ENCODE measurements around the gene E2F3. TPM values are rescaled to one million over a fixed set of nuclear protein-coding genes. Genes with fewer than 3 reads are reported as not detected.

Gene E2F3
- total and polyA plus RNA-seq, 9 donors = 0.36 to 7.3 (median 2.7) TPM

DNA sequence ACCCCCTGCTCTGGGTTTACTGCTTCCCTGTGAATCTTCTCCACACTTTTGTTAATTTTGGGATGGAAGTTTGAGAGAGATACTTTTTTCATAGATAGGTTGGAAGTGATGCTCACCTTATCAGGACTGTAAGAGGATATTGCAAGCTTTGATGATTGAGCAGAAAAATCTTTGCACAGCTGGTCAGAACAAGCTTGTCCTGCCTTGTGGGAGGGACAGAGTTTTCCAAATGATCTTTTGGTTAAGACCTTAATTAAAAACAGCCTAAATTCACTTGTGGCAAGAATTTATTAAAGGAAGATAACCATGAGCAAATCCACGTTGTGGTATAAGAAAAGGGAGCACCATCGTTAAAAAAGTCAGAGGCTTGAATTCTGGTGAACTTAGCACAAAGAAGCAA, 32.2 kb downstream of the E2F3 start:
- H3K27ac ChIP-seq = no peak overlapping the region
- no peaks in the 10 kb centered on the region for H3K36me3 ChIP-seq
- TF ChIP-seq EP300 (IDR thresholded peaks at IDR 0.05) = no peak
- TF ChIP-seq POLR2A (IDR thresholded peaks at IDR 0.05) = no peak
- TF ChIP-seq, protein P1, sequence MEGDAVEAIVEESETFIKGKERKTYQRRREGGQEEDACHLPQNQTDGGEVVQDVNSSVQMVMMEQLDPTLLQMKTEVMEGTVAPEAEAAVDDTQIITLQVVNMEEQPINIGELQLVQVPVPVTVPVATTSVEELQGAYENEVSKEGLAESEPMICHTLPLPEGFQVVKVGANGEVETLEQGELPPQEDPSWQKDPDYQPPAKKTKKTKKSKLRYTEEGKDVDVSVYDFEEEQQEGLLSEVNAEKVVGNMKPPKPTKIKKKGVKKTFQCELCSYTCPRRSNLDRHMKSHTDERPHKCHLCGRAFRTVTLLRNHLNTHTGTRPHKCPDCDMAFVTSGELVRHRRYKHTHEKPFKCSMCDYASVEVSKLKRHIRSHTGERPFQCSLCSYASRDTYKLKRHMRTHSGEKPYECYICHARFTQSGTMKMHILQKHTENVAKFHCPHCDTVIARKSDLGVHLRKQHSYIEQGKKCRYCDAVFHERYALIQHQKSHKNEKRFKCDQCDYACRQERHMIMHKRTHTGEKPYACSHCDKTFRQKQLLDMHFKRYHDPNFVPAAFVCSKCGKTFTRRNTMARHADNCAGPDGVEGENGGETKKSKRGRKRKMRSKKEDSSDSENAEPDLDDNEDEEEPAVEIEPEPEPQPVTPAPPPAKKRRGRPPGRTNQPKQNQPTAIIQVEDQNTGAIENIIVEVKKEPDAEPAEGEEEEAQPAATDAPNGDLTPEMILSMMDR (IDR thresholded peaks at IDR 0.05) = no peak
- WGBS, 3 donors = 28 to 45% (median 34%) methylated on average over 2 of the region's 2 CpGs
- H3K4me3 ChIP-seq = no peak overlapping the region
- no peaks in the 10 kb centered on the region for H3K4me1 ChIP-seq (ENCODE audit: insufficient read depth)
- H3K27me3 ChIP-seq = no peaks in the 10 kb centered on the region
- no peaks in the 10 kb centered on the region for H3K9me3 ChIP-seq
- no peak for DNase-seq
- intact Hi-C loops (cut with DNase I) = no loop called here

DNA sequence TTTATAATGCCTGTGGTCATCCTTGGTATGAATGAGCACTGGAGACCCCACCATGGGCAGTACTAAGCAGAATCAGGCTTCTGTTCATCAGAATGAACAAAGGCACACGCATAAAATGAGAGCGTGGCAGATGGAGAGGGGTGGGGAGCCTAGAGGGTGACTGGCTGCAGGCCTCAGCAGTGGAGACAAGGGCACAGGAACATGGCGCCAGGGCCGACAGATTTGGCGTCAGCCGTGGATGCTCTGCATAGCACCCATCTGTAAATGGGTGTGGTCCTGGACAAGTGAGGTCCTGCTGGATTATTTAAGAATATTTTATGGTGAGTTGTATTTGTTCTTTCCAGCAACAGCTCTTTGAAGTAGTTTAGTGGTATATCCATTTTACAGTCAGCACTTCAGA, 33.1 kb downstream of the E2F3 start:
- no peak overlapping the region for H3K27ac ChIP-seq
- H3K4me3 ChIP-seq = no peak overlapping the region
- H3K27me3 ChIP-seq = no peaks in the 10 kb centered on the region
- H3K9me3 ChIP-seq = no peaks in the 10 kb centered on the region
- intact Hi-C loops (cut with DNase I) = no loop called here
- TF ChIP-seq EP300 (IDR thresholded peaks at IDR 0.05) (no peak), POLR2A (IDR thresholded peaks at IDR 0.05) (no peak)
- TF ChIP-seq, protein P1 (IDR thresholded peaks at IDR 0.05) = no peak
- 98 to 99% (median 99%) methylated on average over 6 of the region's 6 CpGs for WGBS, 3 donors
- no peaks in the 10 kb centered on the region for H3K4me1 ChIP-seq (ENCODE audit: insufficient read depth)
- no peaks in the 10 kb centered on the region for H3K36me3 ChIP-seq
- no peak for DNase-seq

DNA sequence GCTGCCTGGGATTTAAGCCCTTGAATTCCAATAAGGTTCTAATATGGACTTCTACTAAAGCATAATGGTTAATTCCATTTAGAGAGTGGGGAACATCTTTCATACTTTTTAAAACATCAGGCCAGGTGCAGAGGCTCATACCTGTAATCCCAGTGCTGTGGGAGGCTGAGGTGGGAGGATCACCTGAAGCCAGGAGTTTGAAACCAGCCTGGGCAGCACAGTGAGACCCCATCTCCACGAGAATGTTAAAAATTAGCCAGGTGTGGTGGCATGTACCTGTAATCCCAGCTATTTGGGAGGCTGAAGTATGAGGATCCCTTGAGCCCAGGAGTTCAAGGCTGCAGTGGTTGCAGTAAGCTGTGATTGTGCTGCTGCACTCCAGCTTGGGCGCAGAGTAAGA, 35.0 kb downstream of the E2F3 start:
- Histone ChIP-seq H3K9me3 (no peaks in the 10 kb centered on the region), H3K27ac (no peak overlapping the region), H3K27me3 (no peaks in the 10 kb centered on the region), H3K4me3 (no peak overlapping the region), H3K36me3 (no peaks in the 10 kb centered on the region), H3K4me1 (ENCODE audit: insufficient read depth) (no peaks in the 10 kb centered on the region)
- TF ChIP-seq, protein P1 (IDR thresholded peaks at IDR 0.05) = no peak
- no peak for TF ChIP-seq POLR2A (IDR thresholded peaks at IDR 0.05)
- TF ChIP-seq EP300 (IDR thresholded peaks at IDR 0.05) = no peak
- 94 to 96% (median 95%) methylated on average over 2 of the region's 2 CpGs for WGBS, 3 donors
- no peak for DNase-seq
- intact Hi-C loops (cut with DNase I) = no loop called here

DNA sequence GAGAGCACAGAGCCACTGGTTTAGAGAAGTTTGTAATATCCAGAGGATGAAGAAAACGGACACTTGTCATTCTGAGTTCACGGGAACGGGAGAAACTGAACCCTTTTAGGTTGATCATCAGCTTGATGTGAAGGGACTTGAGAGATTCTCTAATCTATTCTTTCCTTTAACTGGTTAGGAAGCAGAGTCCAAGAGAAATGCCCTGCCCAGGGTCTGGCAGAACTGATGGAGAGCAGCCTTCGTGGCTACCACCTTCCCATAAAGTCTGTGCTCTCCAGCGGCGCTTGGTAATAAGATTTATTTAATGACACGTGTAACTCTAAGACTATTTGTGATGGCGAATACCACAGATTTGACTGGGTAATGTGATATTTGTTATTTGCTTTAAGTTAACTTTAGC, 36.0 kb downstream of the E2F3 start:
- no peak for DNase-seq
- Histone ChIP-seq H3K9me3 (no peaks in the 10 kb centered on the region), H3K27me3 (no peaks in the 10 kb centered on the region), H3K27ac (no peak overlapping the region), H3K4me1 (ENCODE audit: insufficient read depth) (no peaks in the 10 kb centered on the region), H3K4me3 (no peak overlapping the region), H3K36me3 (no peaks in the 10 kb centered on the region)
- TF ChIP-seq POLR2A (IDR thresholded peaks at IDR 0.05) (no peak), EP300 (IDR thresholded peaks at IDR 0.05) (no peak)
- TF ChIP-seq, protein P1 (IDR thresholded peaks at IDR 0.05) = no peak
- WGBS, 3 donors = 95 to 98% (median 97%) methylated on average over 8 of the region's 8 CpGs
- intact Hi-C loops (cut with DNase I) = no loop called here
